Lower lobe of right lung (tissue), 2 donors: ENCODE results near the gene PSD4. TPM values are rescaled to one million over a fixed set of nuclear protein-coding genes. Genes with fewer than 3 reads are reported as not detected.
"Not testable (repeated sequence)": the region's sequence is repeated elsewhere in the genome, so short reads cannot be mapped to it uniquely, and the experiment has no call there.

Experiments
- ATAC-seq, 2 donors: fragments of 200-7000 bp; cut with Tn5 transposase; one replicate each; pipeline ENCODE4 v1.9.1; 2020 to 2022; ENCODE audit warnings: mild to moderate bottlenecking in 2 of 2, moderate library complexity in 2 of 2
- DNase-seq: peaks from one replicate; pipeline ENCODE4 v3.0.0-alpha.2; 2020
- H3K27ac ChIP-seq: fragments of 200-600 bp; one replicate; pipeline ENCODE4 v1.8.0; 2022
- H3K27me3 ChIP-seq: fragments of 200-600 bp; one replicate; pipeline ENCODE4 v1.8.0; 2022; ENCODE audit warnings: low read depth
- H3K36me3 ChIP-seq: fragments of 200-600 bp; one replicate; pipeline ENCODE4 v1.8.0; 2022; ENCODE audit warnings: mild to moderate bottlenecking
- H3K4me1 ChIP-seq: fragments of 200-600 bp; one replicate; pipeline ENCODE4 v1.8.0; 2022
- H3K4me3 ChIP-seq: fragments of 200-600 bp; one replicate; pipeline ENCODE4 v1.8.0; 2022; ENCODE audit warnings: mild to moderate bottlenecking
- H3K9me3 ChIP-seq: fragments of 200-600 bp; one replicate; pipeline ENCODE4 v1.8.0; 2022
- CTCF ChIP-seq: fragments of 200-600 bp; IDR thresholded peaks from one replicate; pipeline ENCODE4 v1.8.0; 2022; ENCODE audit warnings: antibody characterized with exemption, mild to moderate bottlenecking
- intact Hi-C: fragments of 100-400 bp; cut with DNase I; formaldehyde crosslinking; loops from one replicate; pipeline ENCODE4 v1.11.0; 2022
- total RNA-seq: library from RNA; stranded (reverse); fragmentation: NEBNext Ultra II Directional; extraction: Animal tissue kit (Norgen Biotek cat#: 25700); gene quantifications from one replicate; pipeline ENCODE4 v1.2.1, GENCODE V29; 2021
- donor health status: DM: no; HTN: yes; CAD: no; lungs with severe emphysema.

Gene PSD4
- total RNA-seq, 1 donor from 2014 or later, result 43.2 TPM

GRCh38 chr2:113232740-113233139 is 59.0 kb downstream of the PSD4 start:
- Histone ChIP-seq H3K9me3 (no peaks in the 10 kb centered on the region), H3K27me3 (no peaks in the 10 kb centered on the region), H3K4me3 (no peak overlapping the region), H3K27ac (no peak overlapping the region), H3K36me3 (no peaks in the 10 kb centered on the region), H3K4me1 (no peaks in the 10 kb centered on the region)
- DNase-seq (no peak), ATAC-seq (no peak)
- TF ChIP-seq CTCF, result no peak
- intact Hi-C loops, result no loop called here

- Histone ChIP-seq H3K27me3 (no peaks in the 10 kb centered on the region), H3K27ac (no peak overlapping the region), H3K4me1 (no peaks in the 10 kb centered on the region), H3K36me3 (no peaks in the 10 kb centered on the region), H3K9me3 (no peaks in the 10 kb centered on the region), H3K4me3 (no peak overlapping the region)
- ATAC-seq (peak in 1 of 2 donors; percentile 14), DNase-seq (no peak)
- no peak for TF ChIP-seq CTCF
- intact Hi-C loops, result no loop called here
Observed at GRCh38 chr2:113233593-113234550, 60.1 kb downstream of the PSD4 start.

GRCh38 chr2:113234721-113235346 is 61.1 kb downstream of the PSD4 start:
- Histone ChIP-seq H3K27ac (peak overlapping the region; percentile 68), H3K9me3 (no peaks in the 10 kb centered on the region), H3K4me3 (peak overlapping the region; percentile 47), H3K4me1 (peaks cover 8% of the 10 kb centered on the region), H3K36me3 (no peaks in the 10 kb centered on the region), H3K27me3 (no peaks in the 10 kb centered on the region)
- no peak for ATAC-seq
- intact Hi-C loops, result no loop called here
- DNase-seq, result no peak
- TF ChIP-seq CTCF, result no peak

- H3K4me3 ChIP-seq, result peak overlapping the region; percentile 47
- intact Hi-C loops, result not testable (repeated sequence)
Observed at GRCh38 chr2:113235347-113236226, 61.8 kb downstream of the PSD4 start.

GRCh38 chr2:113236367-113237159 is 62.8 kb downstream of the PSD4 start:
- Histone ChIP-seq H3K27ac (no peak overlapping the region), H3K4me3 (peak overlapping the region; percentile 47), H3K9me3 (no peaks in the 10 kb centered on the region), H3K4me1 (peaks cover 25% of the 10 kb centered on the region), H3K36me3 (no peaks in the 10 kb centered on the region), H3K27me3 (no peaks in the 10 kb centered on the region)
- DNase-seq, result no peak
- TF ChIP-seq CTCF, result no peak
- intact Hi-C loops, result no loop called here
- peak in 1 of 2 donors; percentile 7 for ATAC-seq

More at GRCh38 chr2:113235347-113236226, 61.8 kb downstream of the PSD4 start:
- peak overlapping the region; percentile 68 for H3K27ac ChIP-seq
- H3K4me1 ChIP-seq, result peaks cover 15% of the 10 kb centered on the region
- DNase-seq, H3K9me3 ChIP-seq, H3K36me3 ChIP-seq, H3K27me3 ChIP-seq: not testable (repeated sequence)
- ATAC-seq, result peak in 1 of 2 donors; percentile 63
